Upper lobe of right lung (tissue), 1 donor: Measurements from ENCODE around the gene PCNT. TPM values are rescaled to one million over a fixed set of nuclear protein-coding genes. Genes with fewer than 3 reads are reported as not detected.

Experiments used
- ATAC-seq: fragments of 200-7000 bp; cut with Tn5 transposase; one replicate; pipeline ENCODE4 v1.9.1; 2020; ENCODE audit warnings: mild to moderate bottlenecking, moderate library complexity
- DNase-seq: peaks from one replicate; pipeline ENCODE4 v3.0.0-alpha.2; 2020
- H3K27ac ChIP-seq: fragments of 200-600 bp; one replicate; pipeline ENCODE4 v1.8.0; 2022
- H3K27me3 ChIP-seq: fragments of 200-600 bp; one replicate; pipeline ENCODE4 v1.8.0; 2022; ENCODE audit warnings: mild to moderate bottlenecking
- H3K36me3 ChIP-seq: fragments of 200-600 bp; one replicate; pipeline ENCODE4 v1.8.0; 2022
- H3K4me1 ChIP-seq: fragments of 200-600 bp; one replicate; pipeline ENCODE4 v1.8.0; 2022
- H3K4me3 ChIP-seq: fragments of 200-600 bp; one replicate; pipeline ENCODE4 v1.8.0; 2022; ENCODE audit warnings: mild to moderate bottlenecking
- H3K9me3 ChIP-seq: fragments of 200-600 bp; one replicate; pipeline ENCODE4 v1.8.0; 2022
- CTCF ChIP-seq: fragments of 200-600 bp; IDR thresholded peaks from one replicate; pipeline ENCODE4 v1.8.0; 2022; ENCODE audit warnings: antibody characterized with exemption
- intact Hi-C: fragments of 100-400 bp; cut with DNase I; formaldehyde crosslinking; loops from one replicate; pipeline ENCODE4 v1.11.0; 2022
- total RNA-seq: library from RNA; stranded (reverse); fragmentation: NEBNext Ultra II Directional; extraction: Animal tissue kit (Norgen Biotek cat#: 25700); gene quantifications from one replicate; pipeline ENCODE4 v1.2.1, GENCODE V29; 2021
- donor health status: DM: no; HTN: yes; CAD: no; lungs with severe emphysema.

PCNT gene
- total RNA-seq, 1 donor from 2014 or later, result 29.3 TPM

GRCh38 chr21:46354518-46354917, 30.6 kb downstream of the PCNT start:
- no peak for ATAC-seq
- DNase-seq, result no peak
- intact Hi-C loops, result no loop called here
- no peaks in the 10 kb centered on the region for H3K9me3 ChIP-seq
- no peaks in the 10 kb centered on the region for H3K27me3 ChIP-seq
- H3K36me3 ChIP-seq, result peaks cover 88% of the 10 kb centered on the region
- no peak overlapping the region for H3K4me3 ChIP-seq
- no peaks in the 10 kb centered on the region for H3K4me1 ChIP-seq
- H3K27ac ChIP-seq, result no peak overlapping the region
- TF ChIP-seq CTCF, result no peak

- no peak for ATAC-seq
- Histone ChIP-seq H3K4me3 (no peak overlapping the region), H3K36me3 (peaks cover 80% of the 10 kb centered on the region), H3K27me3 (no peaks in the 10 kb centered on the region), H3K4me1 (no peaks in the 10 kb centered on the region), H3K27ac (no peak overlapping the region), H3K9me3 (no peaks in the 10 kb centered on the region)
- no peak for DNase-seq
- TF ChIP-seq CTCF, result no peak
- intact Hi-C loops, result no loop called here
Measured at GRCh38 chr21:46355161-46356004, 31.4 kb downstream of the PCNT start.

- no peaks in the 10 kb centered on the region for H3K4me1 ChIP-seq
- H3K27me3 ChIP-seq, result no peaks in the 10 kb centered on the region
- H3K9me3 ChIP-seq, result no peaks in the 10 kb centered on the region
- no peak overlapping the region for H3K27ac ChIP-seq
- peaks cover 80% of the 10 kb centered on the region for H3K36me3 ChIP-seq
- intact Hi-C loops, result no loop called here
- no peak for DNase-seq
- ATAC-seq, result no peak
- no peak overlapping the region for H3K4me3 ChIP-seq
- TF ChIP-seq CTCF, result no peak
Measured at GRCh38 chr21:46356005-46356338, 32.0 kb downstream of the PCNT start.

GRCh38 chr21:46356494-46357334, 32.8 kb downstream of the PCNT start:
- no peaks in the 10 kb centered on the region for H3K27me3 ChIP-seq
- H3K9me3 ChIP-seq, result no peaks in the 10 kb centered on the region
- intact Hi-C loops, result no loop called here
- no peak overlapping the region for H3K27ac ChIP-seq
- no peaks in the 10 kb centered on the region for H3K4me1 ChIP-seq
- H3K36me3 ChIP-seq, result peaks cover 81% of the 10 kb centered on the region
- no peak overlapping the region for H3K4me3 ChIP-seq
- ATAC-seq (no peak), DNase-seq (no peak)
- no peak for TF ChIP-seq CTCF

- TF ChIP-seq CTCF, result no peak
- ATAC-seq (no peak), DNase-seq (no peak)
- no peak overlapping the region for H3K27ac ChIP-seq
- intact Hi-C loops, result no loop called here
- H3K9me3 ChIP-seq, result no peaks in the 10 kb centered on the region
- no peak overlapping the region for H3K4me3 ChIP-seq
- H3K36me3 ChIP-seq, result peaks cover 80% of the 10 kb centered on the region
- no peaks in the 10 kb centered on the region for H3K27me3 ChIP-seq
- no peaks in the 10 kb centered on the region for H3K4me1 ChIP-seq
Measured at GRCh38 chr21:46357335-46357604, 33.3 kb downstream of the PCNT start.
